ENCODE results near the gene BTBD16.
A peak's percentile ranks its signal among the peaks of the same experiment; 100 is the strongest.

Gene BTBD16

GRCh38 chr10:122323941-122324675 lies 53.0 kb downstream of the BTBD16 start:
- DNase-seq: no peak

GRCh38 chr10:122325235-122325634 lies 54.1 kb downstream of the BTBD16 start:
- DNase-seq: no peak

GRCh38 chr10:122326385-122326784 lies 55.3 kb downstream of the BTBD16 start:
- no peak for DNase-seq

GRCh38 chr10:122326806-122327205 lies 55.7 kb downstream of the BTBD16 start:
- DNase-seq: no peak

GRCh38 chr10:122327237-122328206 lies 56.4 kb downstream of the BTBD16 start:
- no peak for DNase-seq

GRCh38 chr10:122328676-122329075 lies 57.6 kb downstream of the BTBD16 start:
- no peak for DNase-seq

- DNase-seq: no peak
Measured at GRCh38 chr10:122329416-122329815, 58.3 kb downstream of the BTBD16 start.

- no peak for DNase-seq
Measured at GRCh38 chr10:122331100-122331499, 60.0 kb downstream of the BTBD16 start.

- no peak for DNase-seq
Measured at GRCh38 chr10:122331615-122332446, 60.7 kb downstream of the BTBD16 start.

GRCh38 chr10:122333037-122333436 lies 61.9 kb downstream of the BTBD16 start:
- no peak for DNase-seq

- DNase-seq: no peak
Measured at GRCh38 chr10:122336332-122336731, 65.2 kb downstream of the BTBD16 start.

- DNase-seq: no peak
Measured at GRCh38 chr10:122336961-122337360, 65.9 kb downstream of the BTBD16 start.

- no peak for DNase-seq
Measured at GRCh38 chr10:122338609-122339441, 67.7 kb downstream of the BTBD16 start.

- no peak for DNase-seq
Measured at GRCh38 chr10:122341141-122341810, 70.2 kb downstream of the BTBD16 start.

GRCh38 chr10:122342293-122343134 lies 71.4 kb downstream of the BTBD16 start:
- DNase-seq: peak in 3 of 4 experiments; percentile 11 to 31 (median 28)

- DNase-seq: no peak
Measured at GRCh38 chr10:122343135-122343800, 72.2 kb downstream of the BTBD16 start.

- DNase-seq: no peak
Measured at GRCh38 chr10:122343936-122344335, 72.8 kb downstream of the BTBD16 start.

GRCh38 chr10:122344741-122345258 lies 73.7 kb downstream of the BTBD16 start:
- no peak for DNase-seq

GRCh38 chr10:122346326-122346950 lies 75.3 kb downstream of the BTBD16 start:
- no peak for DNase-seq
